Measurements from ENCODE around the gene SPOCK1. TPM values are rescaled to one million over a fixed set of nuclear protein-coding genes. Genes with fewer than 3 reads are reported as not detected.
"Not testable (repeated sequence)": the region's sequence is repeated elsewhere in the genome, so short reads cannot be mapped to it uniquely, and the experiment has no call there.

SPOCK1 gene
- total RNA-seq, 1 donor from 2014 or later = 6.8 TPM

GRCh38 chr5:137236849-137237507 lies 262.1 kb downstream of the SPOCK1 start:
- DNase-seq (ENCODE audit: low read depth) (no peak), FAIRE-seq (peak; percentile 18)
- no peaks in the 10 kb centered on the region for H3K36me3 ChIP-seq (ENCODE audit: control insufficient read depth, insufficient read depth, low read length)
- H3K4me3 ChIP-seq (ENCODE audit: low read depth, low read length) = no peak overlapping the region
- H3K27me3 ChIP-seq (ENCODE audit: control insufficient read depth, insufficient read depth, low read length) = no peaks in the 10 kb centered on the region
- TF ChIP-seq CTCF (IDR thresholded peaks at IDR 0.05; ENCODE audit: insufficient read depth, low read length, severe bottlenecking) = no peak

- no peaks in the 10 kb centered on the region for H3K36me3 ChIP-seq (ENCODE audit: control insufficient read depth, insufficient read depth, low read length)
- TF ChIP-seq CTCF (IDR thresholded peaks at IDR 0.05; ENCODE audit: insufficient read depth, low read length, severe bottlenecking) = no peak
- H3K4me3 ChIP-seq (ENCODE audit: low read depth, low read length) = no peak overlapping the region
- no peak for FAIRE-seq
- DNase-seq (ENCODE audit: low read depth) = no peak
- no peaks in the 10 kb centered on the region for H3K27me3 ChIP-seq (ENCODE audit: control insufficient read depth, insufficient read depth, low read length)
Observed at GRCh38 chr5:137236252-137236651, 262.9 kb downstream of the SPOCK1 start.

GRCh38 chr5:137234973-137235943 lies 263.9 kb downstream of the SPOCK1 start:
- peak; percentile 100 for DNase-seq (ENCODE audit: low read depth)
- FAIRE-seq = peak; percentile 98
- no peak overlapping the region for H3K4me3 ChIP-seq (ENCODE audit: low read depth, low read length)
- no peaks in the 10 kb centered on the region for H3K36me3 ChIP-seq (ENCODE audit: control insufficient read depth, insufficient read depth, low read length)
- peak; percentile 13 for TF ChIP-seq CTCF (IDR thresholded peaks at IDR 0.05; ENCODE audit: insufficient read depth, low read length, severe bottlenecking)
- H3K27me3 ChIP-seq (ENCODE audit: control insufficient read depth, insufficient read depth, low read length) = no peaks in the 10 kb centered on the region

- FAIRE-seq = no peak
- TF ChIP-seq CTCF (IDR thresholded peaks at IDR 0.05; ENCODE audit: insufficient read depth, low read length, severe bottlenecking) = no peak
Observed at GRCh38 chr5:137233726-137234125, 265.4 kb downstream of the SPOCK1 start.

GRCh38 chr5:137233304-137233703 lies 265.8 kb downstream of the SPOCK1 start:
- H3K36me3 ChIP-seq (ENCODE audit: control insufficient read depth, insufficient read depth, low read length); FAIRE-seq; H3K27me3 ChIP-seq (ENCODE audit: control insufficient read depth, insufficient read depth, low read length); H3K4me3 ChIP-seq (ENCODE audit: low read depth, low read length): not testable (repeated sequence)
- peak; percentile 45 for DNase-seq (ENCODE audit: low read depth)

More at GRCh38 chr5:137233726-137234125, 265.4 kb downstream of the SPOCK1 start:
- Histone ChIP-seq H3K27me3 (ENCODE audit: control insufficient read depth, insufficient read depth, low read length) (no peaks in the 10 kb centered on the region), H3K4me3 (ENCODE audit: low read depth, low read length) (no peak overlapping the region), H3K36me3 (ENCODE audit: control insufficient read depth, insufficient read depth, low read length) (no peaks in the 10 kb centered on the region)
- no peak for DNase-seq (ENCODE audit: low read depth)

- TF ChIP-seq CTCF (IDR thresholded peaks at IDR 0.05; ENCODE audit: insufficient read depth, low read length, severe bottlenecking) = no peak
- H3K36me3 ChIP-seq (ENCODE audit: control insufficient read depth, insufficient read depth, low read length) = no peaks in the 10 kb centered on the region
- H3K27me3 ChIP-seq (ENCODE audit: control insufficient read depth, insufficient read depth, low read length) = no peaks in the 10 kb centered on the region
- FAIRE-seq (peak; percentile 82), DNase-seq (ENCODE audit: low read depth) (peak; percentile 100)
- no peak overlapping the region for H3K4me3 ChIP-seq (ENCODE audit: low read depth, low read length)
Observed at GRCh38 chr5:137231540-137231939, 267.6 kb downstream of the SPOCK1 start.

Measured in bronchial epithelial cell (primary cell).